ENCODE measurements around the gene IPO13. TPM values are rescaled to one million over a fixed set of nuclear protein-coding genes. Genes with fewer than 3 reads are reported as not detected.

Gene IPO13
- total RNA-seq, 1 donor from 2014 or later, result 28.7 TPM

- H3K4me3 ChIP-seq (ENCODE audit: low read depth, low read length), result no peak overlapping the region
- no peak for DNase-seq (ENCODE audit: low read depth)
- TF ChIP-seq CTCF (conservative IDR thresholded peaks at IDR 0.05; ENCODE audit: low read depth, low read length), result peak; percentile 63
Observed at GRCh38 chr1:43930168-43930948, 16.4 kb upstream of the IPO13 start.

DNA sequence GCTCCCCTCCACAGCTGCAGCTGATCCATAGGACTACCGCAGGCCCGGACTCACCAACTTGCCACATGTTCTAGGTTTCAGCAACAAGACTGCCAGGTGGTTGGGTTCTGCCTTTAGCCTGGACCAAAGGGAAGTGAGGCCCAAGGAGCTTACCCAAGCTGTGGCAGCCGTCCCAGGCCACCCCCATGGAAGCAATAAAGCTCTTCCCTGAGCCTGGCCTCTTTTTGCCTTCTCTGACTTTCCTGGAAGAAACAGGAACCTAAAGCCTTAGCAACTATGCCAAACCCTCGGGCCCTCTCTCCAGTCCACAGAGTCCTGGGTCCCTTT, 15.8 kb upstream of the IPO13 start:
- H3K4me3 ChIP-seq (ENCODE audit: low read depth, low read length), result no peak overlapping the region
- no peak for TF ChIP-seq CTCF (conservative IDR thresholded peaks at IDR 0.05; ENCODE audit: low read depth, low read length)
- no peak for DNase-seq (ENCODE audit: low read depth)

GRCh38 chr1:43931711-43932660, 14.8 kb upstream of the IPO13 start:
- DNase-seq (ENCODE audit: low read depth), result no peak
- TF ChIP-seq CTCF (conservative IDR thresholded peaks at IDR 0.05; ENCODE audit: low read depth, low read length), result no peak
- no peak overlapping the region for H3K4me3 ChIP-seq (ENCODE audit: low read depth, low read length)

DNA sequence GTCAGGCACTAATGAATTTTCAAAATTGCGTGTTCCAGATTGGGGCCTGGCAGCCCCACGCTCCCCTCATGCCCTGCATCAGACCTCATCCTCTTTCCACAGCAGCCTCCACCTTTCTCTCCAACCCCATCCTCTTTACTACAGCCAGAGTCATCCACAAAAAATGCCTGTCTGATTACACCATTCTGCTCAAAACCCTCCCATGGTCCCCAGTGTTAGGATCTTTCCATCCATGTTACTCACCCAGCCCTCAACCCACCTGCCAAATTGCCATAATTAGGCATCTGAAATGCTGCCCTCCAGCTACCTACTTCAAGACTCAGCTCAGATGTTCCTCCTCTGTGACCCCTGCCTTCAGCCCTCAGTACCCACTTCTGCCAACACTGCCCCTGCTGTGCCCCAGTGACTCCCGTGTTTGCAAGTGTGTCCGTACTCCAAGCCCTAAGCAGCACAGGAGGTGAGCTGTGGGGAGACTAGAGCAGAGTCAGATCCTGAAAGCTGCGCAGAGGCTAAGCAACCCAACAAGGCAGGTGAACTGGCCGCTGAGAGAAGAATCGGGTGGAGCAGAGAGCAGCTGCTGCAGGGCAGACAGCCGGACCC, 13.9 kb upstream of the IPO13 start:
- no peak for TF ChIP-seq CTCF (conservative IDR thresholded peaks at IDR 0.05; ENCODE audit: low read depth, low read length)
- peak overlapping the region; percentile 49 for H3K4me3 ChIP-seq (ENCODE audit: low read depth, low read length)
- no peak for DNase-seq (ENCODE audit: low read depth)

- DNase-seq (ENCODE audit: low read depth), result no peak
- TF ChIP-seq CTCF (conservative IDR thresholded peaks at IDR 0.05; ENCODE audit: low read depth, low read length), result no peak
- peak within 1 kb of the TSS; percentile 49 for H3K4me3 ChIP-seq (ENCODE audit: low read depth, low read length)
Observed at GRCh38 chr1:43933386-43934100, 13.2 kb upstream of the IPO13 start, which contains the start of gene ARTN. Gene ARTN (plus strand): TSS chr1:43933801. CDS start chr1:43935657, 1,856 bp downstream.
